GM19324 (cell line): ENCODE data around the gene FLOT1.

ENCODE experiments used
- ATAC-seq: cut with Tn5 transposase; IDR thresholded peaks from one replicate; pipeline ENCODE4 v1.9.1; 2021; ENCODE audit warnings: mild to moderate bottlenecking, moderate library complexity; ENCODE audit not compliant: unreplicated experiment, low FRiP score

The FLOT1 gene

GRCh38 chr6:30748851-30749540, 6.5 kb upstream of the FLOT1 start:
- ATAC-seq, result no peak

- ATAC-seq, result no peak
These were observed 5.6 kb upstream of the FLOT1 start for GRCh38 chr6:30747902-30748769.

DNA sequence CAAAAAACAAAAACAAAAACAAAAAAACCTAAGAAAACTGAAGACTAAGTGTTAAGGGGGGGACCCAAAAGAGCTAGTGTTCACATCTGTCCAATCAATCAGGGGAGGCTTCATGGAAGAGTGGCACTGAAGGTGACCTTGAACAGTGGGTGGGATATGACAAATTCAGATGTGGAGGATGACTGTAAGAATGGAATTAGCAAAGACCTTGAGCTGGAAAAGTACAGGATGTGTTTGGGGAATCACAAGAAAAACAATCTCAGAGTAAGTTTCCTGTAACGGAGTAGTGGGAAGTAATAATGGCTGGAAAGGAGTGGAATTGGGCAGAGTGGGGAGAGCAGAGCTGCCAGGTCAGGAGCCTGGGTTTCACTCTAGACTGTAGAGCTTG, 4.8 kb upstream of the FLOT1 start:
- no peak for ATAC-seq

- no peak for ATAC-seq
These were observed 1.7 kb upstream of the FLOT1 start, which contains the start of gene IER3 for GRCh38 chr6:30744054-30744805. TSS of gene IER3 (minus strand) at chr6:30744547. CDS start at chr6:30744518, 29 bp downstream.

DNA sequence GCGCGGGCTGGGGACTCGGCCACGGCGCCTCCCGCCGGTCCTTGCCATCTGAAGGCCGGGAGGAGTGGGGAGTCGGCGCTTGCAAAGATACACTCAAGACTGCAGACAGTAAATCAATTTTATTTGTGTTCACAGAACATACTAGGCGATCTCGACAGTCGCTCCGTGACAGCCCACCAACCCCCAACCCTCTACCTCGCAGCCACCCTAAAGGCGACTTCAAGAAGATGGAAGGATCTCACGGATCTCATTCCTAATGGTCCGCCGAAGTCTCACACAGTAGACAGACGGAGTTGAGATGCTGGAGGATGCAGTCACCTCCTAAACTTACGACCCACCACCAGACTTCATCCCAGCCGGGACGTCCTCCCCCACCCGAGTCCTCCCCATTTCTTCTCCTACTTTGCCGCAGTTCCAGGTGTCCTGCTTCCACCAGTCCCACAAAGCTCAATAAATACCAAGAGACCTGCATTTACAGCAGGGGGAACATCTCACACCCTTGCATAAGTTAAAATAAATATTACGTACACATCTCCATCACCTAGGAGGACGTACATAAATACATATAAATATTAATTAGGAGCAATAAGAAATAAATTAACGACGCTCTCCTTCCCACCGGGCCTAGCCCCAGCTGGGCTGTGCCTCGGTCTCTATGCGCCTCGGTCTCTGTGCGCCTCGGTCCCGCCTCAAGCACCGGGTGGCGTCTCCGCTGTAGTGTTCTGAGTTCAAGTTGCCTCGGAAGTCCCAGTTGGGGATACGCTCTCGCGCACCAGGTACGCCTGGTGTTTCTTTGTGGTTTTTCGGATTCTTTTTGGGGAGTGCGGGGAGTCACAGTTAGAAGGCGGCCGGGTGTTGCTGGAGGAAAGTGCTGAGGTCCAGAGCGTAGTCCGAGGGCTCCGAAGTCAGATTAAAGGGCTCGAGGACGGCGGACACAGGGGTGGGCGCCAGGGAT, 889 bp upstream of the FLOT1 start:
- ATAC-seq, result peak; percentile 28

GRCh38 chr6:30741789-30742315, 635 bp downstream of the FLOT1 start:
- ATAC-seq, result no peak

DNA sequence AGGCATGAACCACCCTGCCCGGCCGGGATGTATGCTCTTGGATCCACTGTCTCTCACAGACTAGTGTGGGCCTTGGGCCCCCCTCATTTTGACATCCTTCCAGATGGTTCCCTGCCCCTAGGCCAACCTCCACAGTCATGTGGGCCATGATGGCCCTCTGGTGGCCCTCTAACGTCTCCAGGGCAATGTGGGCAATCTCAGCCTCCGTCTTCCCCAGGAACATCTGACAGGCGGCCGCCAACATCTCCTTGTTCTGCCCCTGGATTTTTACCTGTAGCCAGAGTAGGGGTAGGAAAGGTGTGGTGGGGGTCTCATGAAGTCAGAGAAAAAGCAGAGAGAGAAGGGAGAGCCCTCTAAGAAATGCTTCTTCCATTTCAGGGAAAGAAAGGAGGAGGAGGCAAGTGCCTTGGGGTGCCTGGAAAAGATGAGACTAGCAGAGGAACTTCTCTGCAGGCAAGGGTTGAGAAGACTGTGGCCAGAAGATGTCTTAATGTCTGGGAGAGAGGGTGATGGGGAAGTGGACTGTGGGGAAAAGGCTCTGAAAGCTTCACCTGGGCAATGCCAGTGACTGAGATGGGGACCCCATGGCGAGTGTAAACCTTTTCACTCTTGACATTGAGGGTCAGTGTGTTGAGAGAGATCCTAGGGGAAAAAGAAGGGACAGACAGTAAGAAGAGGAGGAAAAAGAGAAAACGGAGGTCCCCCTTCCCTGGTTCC, 1.3 kb downstream of the FLOT1 start:
- no peak for ATAC-seq

GRCh38 chr6:30740540-30740870, 2.0 kb downstream of the FLOT1 start:
- no peak for ATAC-seq

DNA sequence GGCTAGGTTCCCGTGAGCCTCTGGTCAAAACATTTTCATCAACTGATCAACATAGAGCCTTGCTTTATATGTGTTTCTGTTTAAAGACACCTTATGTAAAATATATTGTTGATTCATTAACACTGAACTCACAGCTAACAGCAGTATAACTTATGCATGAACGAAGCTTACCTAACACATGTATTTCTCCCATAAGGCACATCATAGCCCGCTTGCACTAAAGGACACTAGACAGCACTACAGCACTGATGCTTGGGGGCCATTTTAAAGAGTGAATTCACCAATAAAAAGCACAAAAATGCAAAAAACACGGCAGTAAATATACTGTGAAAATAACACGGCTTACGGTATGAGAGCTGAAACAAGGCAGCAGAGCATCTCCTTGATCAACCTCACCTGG, 4.0 kb downstream of the FLOT1 start:
- ATAC-seq, result no peak

GRCh38 chr6:30735668-30736314, 6.7 kb downstream of the FLOT1 start:
- no peak for ATAC-seq

GRCh38 chr6:30732237-30732943, 10.1 kb downstream of the FLOT1 start:
- ATAC-seq, result no peak

DNA sequence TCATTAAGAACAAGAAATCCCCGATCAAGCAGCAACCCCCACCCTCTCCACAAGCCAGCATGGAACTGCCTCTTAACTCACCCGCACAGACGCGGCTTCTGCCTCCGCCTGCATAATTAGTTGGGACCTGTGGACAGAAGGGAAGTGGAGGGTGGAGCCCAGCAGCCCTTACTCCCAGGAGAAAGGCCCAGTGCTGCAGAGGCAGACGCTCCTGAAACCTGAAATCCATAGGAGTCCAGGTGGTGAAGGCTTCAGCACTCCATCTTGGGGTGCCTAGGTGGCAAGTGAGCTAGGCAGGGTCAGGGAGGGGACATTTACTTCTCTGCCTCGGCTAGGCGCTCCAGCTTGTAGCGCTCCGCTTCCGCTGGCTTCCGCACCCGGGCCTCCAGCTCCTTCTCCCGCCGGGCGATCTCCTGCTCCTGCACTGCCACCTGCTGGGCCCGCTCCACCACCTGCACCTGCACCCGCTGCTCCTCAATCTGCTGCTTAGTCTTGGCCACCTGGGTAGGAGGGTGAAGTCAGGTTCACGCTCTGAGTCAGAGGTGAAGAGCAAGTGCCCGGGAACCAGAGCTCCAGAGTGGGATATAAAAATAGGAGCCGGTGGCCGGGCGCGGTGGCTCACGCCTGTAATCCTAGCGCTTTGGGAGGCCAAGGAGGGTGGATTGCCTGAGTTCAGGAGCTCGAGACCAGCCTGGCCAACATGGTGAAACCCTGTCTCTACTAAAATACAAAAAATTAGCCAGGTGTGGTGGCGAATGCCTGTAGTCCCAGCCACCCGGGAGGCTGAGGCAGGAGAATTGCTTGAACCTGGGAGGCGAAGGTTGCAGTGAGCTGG, 11.7 kb downstream of the FLOT1 start:
- ATAC-seq, result peak; percentile 44

DNA sequence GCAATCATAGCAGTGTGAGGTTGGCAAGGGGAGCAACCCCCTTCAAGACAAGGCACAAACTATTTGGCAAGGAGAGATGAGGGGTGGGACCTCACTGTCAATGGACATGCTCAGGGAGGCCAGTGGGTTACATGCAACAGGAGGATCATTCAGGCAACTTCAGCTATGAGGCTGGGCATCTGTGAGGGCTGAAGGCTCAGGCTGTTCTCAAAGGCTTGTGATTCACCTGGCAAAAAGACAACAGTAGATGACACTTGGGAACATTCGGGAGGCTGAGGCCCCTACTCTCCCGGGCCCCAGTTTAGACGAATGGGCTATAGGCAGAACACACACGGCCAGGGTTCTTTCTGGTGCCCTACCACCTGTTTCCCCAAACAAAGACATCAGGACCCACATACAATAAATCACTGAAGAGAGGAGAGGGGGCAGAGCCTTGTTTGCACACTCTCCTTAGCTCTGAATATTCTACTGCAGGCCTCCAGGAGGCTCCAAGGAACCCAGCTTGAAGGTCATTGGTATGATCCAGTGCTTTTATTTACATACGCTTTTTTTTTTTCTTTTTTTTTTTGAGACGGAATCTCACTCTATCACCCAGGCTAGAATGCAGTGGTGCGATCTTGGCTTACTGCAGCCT, 14.4 kb downstream of the FLOT1 start:
- no peak for ATAC-seq

- no peak for ATAC-seq
These were observed 15.7 kb downstream of the FLOT1 start for GRCh38 chr6:30726506-30727413.

GRCh38 chr6:30725713-30726505, 16.6 kb downstream of the FLOT1 start:
- no peak for ATAC-seq
